T-helper 2 cell treated with Interferon-gamma antibody and Interleukin-4, amounts not matched to agents 100 ng/mL and 5 ng/mL, for 36 hours (primary cell): ENCODE data around the gene DIS3L2. TPM values are rescaled to one million over a fixed set of nuclear protein-coding genes. Genes with fewer than 3 reads are reported as not detected.

Experiments used
- intact Hi-C: fragments of 100-400 bp; cut with micrococcal nuclease; formaldehyde crosslinking; loops from one replicate; pipeline ENCODE4 v1.15.1; 2023
- total RNA-seq: library from RNA; stranded (reverse); gene quantifications from 2 replicates; pipeline ENCODE4 v1.2.3, GENCODE V29; 2022

The DIS3L2 gene
- total RNA-seq, 1 donor from 2014 or later: 43.7 TPM

GRCh38 chr2:232052591-232052990, 91.1 kb downstream of the DIS3L2 start:
- intact Hi-C loops: no loop called here

- intact Hi-C loops: no loop called here
Observed at GRCh38 chr2:232053777-232054176, 92.3 kb downstream of the DIS3L2 start.

DNA sequence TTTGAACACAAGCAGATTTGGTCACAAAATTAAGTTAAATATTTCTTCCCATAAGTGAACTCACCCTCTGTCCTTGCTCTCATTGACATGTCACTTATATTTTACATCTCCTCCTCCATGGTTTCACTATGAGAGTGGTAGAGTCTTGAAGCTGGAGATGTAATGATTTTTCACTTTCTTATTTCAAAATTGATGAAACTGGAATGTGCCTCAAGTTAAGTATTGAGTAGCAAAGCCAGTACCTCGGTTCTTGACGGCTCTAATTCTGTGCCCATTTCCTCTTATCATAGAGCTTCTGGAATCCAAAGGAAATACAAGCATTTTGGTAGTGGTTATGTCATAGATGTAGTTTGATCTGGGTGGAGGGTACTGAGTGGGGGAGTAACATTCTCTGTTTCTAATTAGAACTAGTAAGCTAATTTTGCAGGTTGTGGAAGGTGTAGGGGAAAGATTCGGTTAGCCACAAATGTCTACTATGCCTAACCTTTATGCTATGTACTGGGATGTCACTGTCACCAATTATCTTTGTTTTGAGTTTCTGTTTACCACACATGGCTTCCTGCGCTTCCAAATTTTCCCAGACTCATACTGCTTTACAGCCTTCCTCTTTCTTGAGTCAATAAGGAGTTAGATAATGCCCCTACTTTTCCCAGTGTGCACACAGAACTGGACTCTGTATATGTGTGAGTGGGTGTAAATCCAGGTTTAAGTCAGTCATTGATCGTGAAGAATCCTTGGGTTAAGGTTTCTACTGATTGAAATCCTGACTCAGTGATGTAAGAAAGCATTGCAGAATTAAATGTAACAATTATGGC, 96.8 kb downstream of the DIS3L2 start:
- intact Hi-C loops: no loop called here

GRCh38 chr2:232058931-232059330, 97.4 kb downstream of the DIS3L2 start:
- intact Hi-C loops: no loop called here

GRCh38 chr2:232061265-232061664, 99.8 kb downstream of the DIS3L2 start:
- intact Hi-C loops: no loop called here

- intact Hi-C loops: no loop called here
Observed at GRCh38 chr2:232073026-232073425, 111.5 kb downstream of the DIS3L2 start.

GRCh38 chr2:232073699-232074098, 112.2 kb downstream of the DIS3L2 start:
- intact Hi-C loops: no loop called here

- intact Hi-C loops: no loop called here
Observed at GRCh38 chr2:232075080-232075479, 113.6 kb downstream of the DIS3L2 start.

DNA sequence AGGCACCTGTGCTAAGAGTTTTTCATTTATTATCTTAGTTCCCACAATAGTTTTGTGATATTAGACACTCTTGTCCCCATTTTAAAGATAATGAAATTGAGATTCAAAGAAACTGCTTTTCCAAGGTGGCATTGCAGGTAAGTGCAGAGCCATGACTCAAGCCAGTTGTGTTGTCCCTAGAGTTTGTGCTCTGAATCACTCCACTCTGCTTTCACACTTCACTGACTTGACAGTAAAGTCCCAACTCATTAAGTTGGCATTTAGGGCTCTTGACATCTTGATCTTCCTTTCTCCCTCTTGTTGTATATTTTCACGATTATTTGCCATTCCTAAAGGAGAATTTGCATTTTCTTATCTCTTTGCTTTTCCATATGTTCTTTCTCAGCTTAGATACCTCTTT, 114.3 kb downstream of the DIS3L2 start:
- intact Hi-C loops: no loop called here

GRCh38 chr2:232076272-232076671, 114.8 kb downstream of the DIS3L2 start:
- intact Hi-C loops: no loop called here

- intact Hi-C loops: no loop called here
Observed at GRCh38 chr2:232076736-232077135, 115.2 kb downstream of the DIS3L2 start.

DNA sequence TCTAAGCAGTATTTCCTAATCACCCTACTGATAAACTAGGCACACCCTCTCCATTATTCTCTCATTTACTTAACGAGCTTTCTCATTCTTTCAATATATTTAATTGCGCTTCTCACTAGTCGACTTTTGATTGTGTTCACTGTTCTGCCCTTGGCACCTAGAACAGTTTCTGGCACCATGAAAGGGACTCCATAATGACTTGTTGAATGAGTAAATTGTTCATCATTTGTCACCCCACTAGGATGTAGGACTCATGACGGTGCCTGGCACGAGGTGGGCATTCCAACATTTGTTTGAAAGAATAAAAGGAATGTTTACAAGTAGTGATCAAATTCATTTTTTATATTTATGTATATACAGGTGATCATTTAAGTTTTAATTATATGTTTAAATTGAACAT, 123.7 kb downstream of the DIS3L2 start:
- intact Hi-C loops: no loop called here

- intact Hi-C loops: no loop called here
Observed at GRCh38 chr2:232085826-232086425, 124.4 kb downstream of the DIS3L2 start.

- intact Hi-C loops: no loop called here
Observed at GRCh38 chr2:232088771-232089170, 127.3 kb downstream of the DIS3L2 start.

DNA sequence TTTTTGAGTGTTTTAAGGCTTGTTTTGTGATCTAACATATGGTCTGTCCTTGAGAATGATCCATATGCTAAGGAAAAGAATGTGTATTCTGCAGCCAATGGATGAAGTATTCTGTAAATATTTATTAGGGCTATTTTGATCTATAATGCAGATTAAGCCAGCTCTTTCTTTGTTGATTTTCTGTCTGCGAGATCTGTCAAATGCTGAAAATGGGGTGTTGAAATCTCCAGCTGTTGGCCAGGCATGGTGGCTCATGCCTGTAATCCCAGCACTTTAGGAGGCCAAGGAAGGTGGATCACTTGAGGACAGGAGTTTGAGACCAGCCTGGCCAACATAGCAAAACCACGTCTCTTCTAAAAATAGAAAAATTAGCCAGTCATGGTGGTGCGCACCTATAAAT, 132.7 kb downstream of the DIS3L2 start:
- intact Hi-C loops: no loop called here

DNA sequence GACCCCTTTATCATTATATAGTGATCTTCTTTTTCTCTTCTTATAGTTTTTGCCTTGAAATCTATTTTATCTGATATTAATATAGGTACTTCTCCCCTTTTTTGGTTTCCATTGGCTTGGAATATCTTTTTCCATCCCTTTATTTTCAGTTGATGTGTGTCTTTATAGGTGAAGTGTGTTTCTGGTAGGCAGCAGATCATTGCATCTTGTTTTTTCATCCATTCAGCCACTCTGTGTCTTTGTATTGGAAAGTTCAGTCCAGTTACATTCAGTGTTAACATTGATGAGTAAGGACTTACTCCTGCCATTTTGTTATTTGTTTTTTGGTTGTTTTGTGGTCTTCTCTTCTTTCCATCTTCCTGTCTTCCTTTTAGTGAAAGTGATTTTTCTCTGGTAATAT, 133.4 kb downstream of the DIS3L2 start:
- intact Hi-C loops: no loop called here

DNA sequence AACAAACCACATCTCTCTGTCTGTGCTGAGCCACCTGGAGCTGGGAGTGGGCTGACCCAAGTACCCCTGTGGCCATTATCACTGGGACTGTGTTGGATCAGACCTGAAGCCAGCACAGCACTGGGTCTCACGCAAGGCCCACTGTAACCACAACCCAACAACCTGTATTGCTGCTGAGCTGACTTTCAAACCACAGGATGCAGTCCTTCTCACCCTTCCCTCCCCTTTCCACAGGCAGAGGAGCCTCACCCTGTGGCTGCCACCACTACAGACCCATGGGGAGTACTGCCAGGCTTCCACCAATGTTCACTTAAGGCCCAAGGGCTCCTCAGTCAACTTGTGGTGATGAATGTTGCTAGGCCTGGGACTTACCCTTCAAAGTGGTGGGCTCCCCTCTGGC, 135.7 kb downstream of the DIS3L2 start:
- intact Hi-C loops: no loop called here

DNA sequence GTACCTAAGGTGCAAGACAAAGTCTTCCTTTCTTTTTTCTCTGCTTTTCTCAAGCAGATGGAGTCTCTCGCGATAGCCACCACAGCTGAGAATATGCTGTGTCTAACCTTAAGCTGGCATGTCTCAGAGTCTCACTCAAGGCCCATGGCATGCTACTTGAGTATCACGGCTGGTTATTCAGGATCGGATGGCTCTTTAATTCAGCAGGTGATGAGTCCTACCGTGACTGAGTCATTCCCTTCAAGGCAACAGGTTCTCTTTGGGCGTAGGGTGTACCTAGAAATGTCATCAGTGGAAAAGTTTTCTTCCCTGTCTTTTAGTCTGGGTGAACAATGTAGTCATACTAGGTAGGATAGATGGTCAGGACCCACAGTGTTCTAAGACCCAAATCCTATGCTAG, 136.2 kb downstream of the DIS3L2 start:
- intact Hi-C loops: no loop called here

DNA sequence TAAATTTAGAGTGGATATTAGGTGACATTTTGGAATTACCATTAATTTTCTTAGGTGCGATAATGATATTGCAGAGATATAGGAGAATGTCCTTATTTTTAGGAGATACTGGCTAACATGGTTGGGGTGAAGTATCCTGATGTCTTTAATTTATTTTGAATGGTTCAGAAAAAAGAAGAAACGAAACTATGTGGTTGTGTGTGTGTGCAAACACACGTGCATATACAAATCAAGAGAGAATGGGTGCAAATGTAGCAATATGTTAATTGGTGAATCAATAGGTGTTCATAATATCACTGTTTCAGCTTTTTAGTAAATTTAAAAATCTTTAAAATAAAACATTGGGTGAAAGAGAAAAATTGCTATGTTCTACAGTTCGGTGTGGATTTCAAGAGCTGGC, 140.9 kb downstream of the DIS3L2 start:
- intact Hi-C loops: no loop called here

GRCh38 chr2:232103140-232103737, 141.7 kb downstream of the DIS3L2 start:
- intact Hi-C loops: no loop called here

DNA sequence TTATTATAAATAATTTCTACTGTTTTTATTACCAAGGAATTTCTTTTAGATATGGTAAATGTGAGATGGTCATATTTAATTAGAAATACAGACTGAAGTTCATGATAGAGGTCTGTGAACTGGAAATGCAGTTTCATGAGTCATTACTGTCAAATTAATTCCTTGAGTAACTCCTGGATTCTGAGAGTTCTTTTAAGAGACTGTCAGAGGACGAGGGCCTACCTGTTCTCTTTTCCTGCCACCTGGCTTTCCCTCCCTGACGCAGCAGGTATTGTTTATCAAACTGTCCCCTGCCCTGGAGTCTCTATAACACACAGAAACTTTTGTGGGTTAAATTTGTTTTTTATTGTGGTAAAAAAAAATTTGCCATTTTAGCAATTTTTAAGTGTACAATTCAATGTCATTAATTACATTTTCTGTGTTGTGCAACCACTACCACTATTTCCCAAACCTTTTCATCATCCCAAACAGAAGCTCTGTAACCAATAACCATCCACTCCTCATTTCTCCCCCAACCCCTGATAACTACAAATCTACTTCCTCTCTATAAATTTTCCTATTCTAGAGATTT, 142.6 kb downstream of the DIS3L2 start:
- intact Hi-C loops: no loop called here

- intact Hi-C loops: no loop called here
Observed at GRCh38 chr2:232111551-232111950, 150.0 kb downstream of the DIS3L2 start.
